ENCODE data around the gene THOC7.

DNA sequence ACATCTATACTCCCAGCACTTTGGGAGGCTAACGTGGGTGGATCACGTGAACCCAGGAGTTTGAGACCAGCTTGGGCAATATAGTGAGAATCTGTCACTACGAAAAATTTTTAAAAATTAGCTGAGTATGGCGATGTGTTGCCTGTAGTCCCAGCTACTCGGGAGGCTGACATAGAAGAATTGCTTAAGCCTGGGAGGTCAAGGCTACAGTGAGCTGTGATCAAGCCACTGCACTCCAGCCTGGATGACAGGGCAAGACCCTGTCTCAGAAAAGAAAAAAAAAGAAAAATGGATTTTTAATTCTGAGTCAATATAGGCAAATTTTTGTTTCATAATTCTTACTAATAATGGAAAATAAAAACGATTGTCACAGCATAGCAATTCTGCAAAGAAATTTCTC is 31.2 kb downstream of the THOC7 start:
- TF ChIP-seq, protein P1, sequence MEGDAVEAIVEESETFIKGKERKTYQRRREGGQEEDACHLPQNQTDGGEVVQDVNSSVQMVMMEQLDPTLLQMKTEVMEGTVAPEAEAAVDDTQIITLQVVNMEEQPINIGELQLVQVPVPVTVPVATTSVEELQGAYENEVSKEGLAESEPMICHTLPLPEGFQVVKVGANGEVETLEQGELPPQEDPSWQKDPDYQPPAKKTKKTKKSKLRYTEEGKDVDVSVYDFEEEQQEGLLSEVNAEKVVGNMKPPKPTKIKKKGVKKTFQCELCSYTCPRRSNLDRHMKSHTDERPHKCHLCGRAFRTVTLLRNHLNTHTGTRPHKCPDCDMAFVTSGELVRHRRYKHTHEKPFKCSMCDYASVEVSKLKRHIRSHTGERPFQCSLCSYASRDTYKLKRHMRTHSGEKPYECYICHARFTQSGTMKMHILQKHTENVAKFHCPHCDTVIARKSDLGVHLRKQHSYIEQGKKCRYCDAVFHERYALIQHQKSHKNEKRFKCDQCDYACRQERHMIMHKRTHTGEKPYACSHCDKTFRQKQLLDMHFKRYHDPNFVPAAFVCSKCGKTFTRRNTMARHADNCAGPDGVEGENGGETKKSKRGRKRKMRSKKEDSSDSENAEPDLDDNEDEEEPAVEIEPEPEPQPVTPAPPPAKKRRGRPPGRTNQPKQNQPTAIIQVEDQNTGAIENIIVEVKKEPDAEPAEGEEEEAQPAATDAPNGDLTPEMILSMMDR (IDR thresholded peaks at IDR 0.05): no peak
- TF ChIP-seq POLR2A (IDR thresholded peaks at IDR 0.05) (no peak), POLR2AphosphoS5 (IDR thresholded peaks at IDR 0.05) (no peak)

Measured in stomach (tissue), 4 donors.